ENCODE data around the gene CELA2B. TPM values are rescaled to one million over a fixed set of nuclear protein-coding genes. Genes with fewer than 3 reads are reported as not detected.

The CELA2B gene
- total RNA-seq: not detected in 2 replicates

GRCh38 chr1:15475752-15476314 is at the start of gene CELA2B:
TSS of gene CELA2B (plus strand) at chr1:15476104. CDS start at chr1:15476126, 22 bp downstream.

GRCh38 chr1:15456313-15456954 is 19.5 kb upstream of the CELA2B start, which contains the start of gene CELA2A:
TSS of gene CELA2A (plus strand) at chr1:15456732. CDS start at chr1:15456754, 22 bp downstream.

GRCh38 chr1:15524021-15524282 is 48.0 kb downstream of the CELA2B start, which contains the start of gene CASP9:
TSS of gene CASP9 (minus strand) at chr1:15524215. CDS start at chr1:15524200, 15 bp downstream.

GRCh38 chr1:15526490-15527339 is 50.8 kb downstream of the CELA2B start, which contains the start of gene DNAJC16:
TSS of gene DNAJC16 (plus strand) at chr1:15526848. CDS start at chr1:15529106, 2,258 bp downstream.

Other genes starting within 250 kb of the CELA2B start
- gene FHAD1, start 228.9 kb upstream of the CELA2B start, total RNA-seq: 1.6 TPM in 1 of 2 replicates, not detected in the other
- 111 and 117 TPM in 2 replicates for gene EFHD2, start 66.2 kb upstream of the CELA2B start, total RNA-seq
- not detected in 2 replicates for gene CTRC, start 37.7 kb upstream of the CELA2B start, total RNA-seq
- not detected in 2 replicates for gene CELA2A, start 19.4 kb upstream of the CELA2B start, total RNA-seq
- gene CASP9, start 48.1 kb downstream of the CELA2B start, total RNA-seq: 19.0 and 26.9 TPM in 2 replicates
- gene DNAJC16, start 50.7 kb downstream of the CELA2B start, total RNA-seq: 16.1 and 20.5 TPM in 2 replicates
- 4.3 and 9.7 TPM in 2 replicates for gene AGMAT, start 108.9 kb downstream of the CELA2B start, total RNA-seq
- gene DDI2, start 141.4 kb downstream of the CELA2B start, total RNA-seq: 5.5 and 6.6 TPM in 2 replicates
- 35.2 and 46.8 TPM in 2 replicates for gene PLEKHM2, start 208.2 kb downstream of the CELA2B start, total RNA-seq